MM.1S (cell line): ENCODE measurements around the gene SWAP70.

Experiments used
- DNase-seq: peaks from one replicate; pipeline ENCODE4 v3.0.0-alpha.2; 2015
- H2AFZ ChIP-seq: fragments of 300-600 bp; sonication (generic); 2 replicates; pipeline ENCODE4 v1.6.0; 2016; ENCODE audit warnings: antibody characterized with exemption, low read length
- H3F3A ChIP-seq: fragments of 300-600 bp; sonication (generic); 2 replicates; pipeline ENCODE4 v1.6.1; 2016; ENCODE audit warnings: mild to moderate bottlenecking, antibody characterized with exemption, low read length, moderate library complexity, mixed read lengths; ENCODE audit not compliant: insufficient read depth
- H3K27ac ChIP-seq: fragments of 300-600 bp; sonication (generic); 2 replicates; pipeline ENCODE4 v1.5.1; 2016; ENCODE audit warnings: mild to moderate bottlenecking, low read length
- H3K27me3 ChIP-seq: fragments of 300-600 bp; sonication (generic); replicated peaks from 2 replicates; pipeline ENCODE4 v1.6.0; 2016; ENCODE audit warnings: low read length; ENCODE audit not compliant: insufficient read depth
- H3K36me3 ChIP-seq: fragments of 300-600 bp; sonication (generic); replicated peaks from 2 replicates; pipeline ENCODE4 v1.6.1; 2016; ENCODE audit warnings: mild to moderate bottlenecking, low read length, mixed read lengths; ENCODE audit not compliant: insufficient read depth
- H3K4me1 ChIP-seq: fragments of 300-600 bp; sonication (generic); 2 replicates; pipeline ENCODE4 v1.6.1; 2016; ENCODE audit warnings: low read length, mixed read lengths
- H3K4me2 ChIP-seq: fragments of 300-600 bp; sonication (generic); 2 replicates; pipeline ENCODE4 v1.6.0; 2016; ENCODE audit warnings: low read depth, low read length
- H3K4me3 ChIP-seq: fragments of 300-600 bp; sonication (generic); 2 replicates; pipeline ENCODE4 v1.5.1; 2016; ENCODE audit warnings: low read length, mixed read lengths
- H3K79me2 ChIP-seq: fragments of 300-600 bp; sonication (generic); 2 replicates; pipeline ENCODE4 v1.6.1; 2016; ENCODE audit warnings: mixed run types, low read length, mixed read lengths
- H3K9ac ChIP-seq: fragments of 300-600 bp; sonication (generic); 2 replicates; pipeline ENCODE4 v1.6.1; 2016; ENCODE audit warnings: low read length, mixed read lengths
- H3K9me2 ChIP-seq: fragments of 300-600 bp; sonication (generic); replicated peaks from 2 replicates; pipeline ENCODE4 v1.6.1; 2016; ENCODE audit warnings: mild to moderate bottlenecking, low read length, mixed read lengths; ENCODE audit not compliant: insufficient read depth
- H3K9me3 ChIP-seq: fragments of 300-600 bp; sonication (generic); replicated peaks from 2 replicates; pipeline ENCODE4 v1.6.1; 2016; ENCODE audit warnings: mild to moderate bottlenecking, low read length, mixed read lengths; ENCODE audit not compliant: insufficient read depth
- H4K20me1 ChIP-seq: fragments of 300-600 bp; sonication (generic); 2 replicates; pipeline ENCODE4 v1.6.1; 2016; ENCODE audit warnings: mild to moderate bottlenecking, low read length, moderate library complexity, mixed read lengths; ENCODE audit not compliant: insufficient read depth
- EZH2 ChIP-seq: fragments of 300-600 bp; sonication (generic); optimal IDR thresholded peaks from 2 replicates; pipeline ENCODE3; 2017; ENCODE audit warnings: low read depth, mild to moderate bottlenecking, antibody characterized with exemption, low read length, mixed read lengths
- EZH2phosphoT487 ChIP-seq: fragments of 300-600 bp; sonication (generic); IDR thresholded peaks from 2 replicates; pipeline ENCODE4 v1.6.1; 2018; ENCODE audit warnings: antibody characterized with exemption, low read length
- TF ChIP-seq, protein P1 (sequence below): fragments of 300-600 bp; sonication (generic); IDR thresholded peaks from 2 replicates; pipeline ENCODE4 v1.5.1; 2016; ENCODE audit warnings: antibody characterized with exemption, low read length, mixed read lengths

Gene SWAP70

DNA sequence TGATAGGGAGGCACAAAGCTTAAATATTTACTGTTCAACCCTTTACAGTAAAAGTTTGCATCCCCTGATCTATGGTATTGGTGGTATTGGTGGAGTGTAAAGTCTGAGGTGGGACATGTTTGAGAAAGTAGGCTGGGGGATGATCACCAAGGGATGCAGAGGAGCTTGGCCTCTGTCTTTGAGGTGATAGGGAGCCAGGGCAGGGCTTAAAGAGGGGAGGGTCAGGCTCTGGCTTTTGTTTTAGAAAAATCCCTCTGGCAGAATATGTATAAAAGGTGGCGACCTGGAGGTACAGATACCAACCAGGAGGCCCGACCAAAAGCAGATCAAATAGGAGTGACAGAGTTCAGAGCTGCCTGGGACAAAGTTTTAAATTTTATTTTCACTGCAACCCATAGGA, 59.0 kb downstream of the SWAP70 start:
- H3K9me3 ChIP-seq = no peaks in the 10 kb centered on the region
- H3K9me2 ChIP-seq = no peaks in the 10 kb centered on the region
- H4K20me1 ChIP-seq = no peaks in the 10 kb centered on the region
- TF ChIP-seq EZH2 (no peak), EZH2phosphoT487 (no peak)
- TF ChIP-seq, protein P1, sequence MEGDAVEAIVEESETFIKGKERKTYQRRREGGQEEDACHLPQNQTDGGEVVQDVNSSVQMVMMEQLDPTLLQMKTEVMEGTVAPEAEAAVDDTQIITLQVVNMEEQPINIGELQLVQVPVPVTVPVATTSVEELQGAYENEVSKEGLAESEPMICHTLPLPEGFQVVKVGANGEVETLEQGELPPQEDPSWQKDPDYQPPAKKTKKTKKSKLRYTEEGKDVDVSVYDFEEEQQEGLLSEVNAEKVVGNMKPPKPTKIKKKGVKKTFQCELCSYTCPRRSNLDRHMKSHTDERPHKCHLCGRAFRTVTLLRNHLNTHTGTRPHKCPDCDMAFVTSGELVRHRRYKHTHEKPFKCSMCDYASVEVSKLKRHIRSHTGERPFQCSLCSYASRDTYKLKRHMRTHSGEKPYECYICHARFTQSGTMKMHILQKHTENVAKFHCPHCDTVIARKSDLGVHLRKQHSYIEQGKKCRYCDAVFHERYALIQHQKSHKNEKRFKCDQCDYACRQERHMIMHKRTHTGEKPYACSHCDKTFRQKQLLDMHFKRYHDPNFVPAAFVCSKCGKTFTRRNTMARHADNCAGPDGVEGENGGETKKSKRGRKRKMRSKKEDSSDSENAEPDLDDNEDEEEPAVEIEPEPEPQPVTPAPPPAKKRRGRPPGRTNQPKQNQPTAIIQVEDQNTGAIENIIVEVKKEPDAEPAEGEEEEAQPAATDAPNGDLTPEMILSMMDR = no peak
- no peak overlapping the region for H2AFZ ChIP-seq
- H3K4me1 ChIP-seq = peaks cover 19% of the 10 kb centered on the region
- H3K27ac ChIP-seq = no peak overlapping the region
- H3K9ac ChIP-seq = no peak overlapping the region
- no peak overlapping the region for H3K4me3 ChIP-seq
- no peak for DNase-seq
- no peak overlapping the region for H3K4me2 ChIP-seq
- H3K36me3 ChIP-seq = no peaks in the 10 kb centered on the region
- H3K27me3 ChIP-seq = no peaks in the 10 kb centered on the region
- H3K79me2 ChIP-seq = no peaks in the 10 kb centered on the region
- no peaks in the 10 kb centered on the region for H3F3A ChIP-seq

DNA sequence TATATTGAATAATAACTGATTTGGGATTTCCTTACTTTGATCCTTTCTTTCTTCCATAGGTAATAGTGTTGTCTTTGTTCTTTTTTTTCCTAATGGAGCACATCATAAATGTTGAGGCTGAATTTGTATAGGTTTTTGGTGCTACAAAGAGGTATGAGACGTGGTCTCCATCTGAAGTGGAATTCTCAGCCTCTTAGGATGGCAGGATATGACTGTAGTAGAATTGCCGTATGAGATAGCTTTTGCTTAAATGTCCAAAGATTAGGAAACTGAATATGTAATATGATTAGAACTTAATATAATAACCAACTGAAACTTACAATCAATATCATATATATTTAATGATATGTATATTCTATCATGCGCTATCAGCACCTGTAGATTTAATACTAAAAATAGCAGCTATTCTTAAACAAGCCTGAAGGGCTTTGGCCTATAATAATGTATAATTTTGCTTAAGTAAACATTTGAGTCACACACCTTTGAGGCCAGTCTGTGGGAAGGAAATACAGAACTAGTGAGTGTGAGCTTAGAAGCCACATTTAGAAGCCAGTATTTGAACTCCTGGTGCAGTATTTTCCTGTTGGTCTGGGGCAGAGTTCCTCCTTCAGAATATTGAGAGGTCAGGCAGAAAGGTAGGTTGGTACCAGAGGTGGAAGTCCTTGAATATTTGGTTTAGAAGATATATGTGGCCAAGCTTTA, 62.6 kb downstream of the SWAP70 start:
- Histone ChIP-seq H3K9ac (no peak overlapping the region), H3K27ac (no peak overlapping the region), H3K79me2 (no peaks in the 10 kb centered on the region), H2AFZ (no peak overlapping the region), H3K4me2 (no peak overlapping the region), H3K36me3 (no peaks in the 10 kb centered on the region), H3K4me3 (no peak overlapping the region), H3K9me2 (no peaks in the 10 kb centered on the region), H3F3A (no peaks in the 10 kb centered on the region), H3K27me3 (no peaks in the 10 kb centered on the region), H3K4me1 (peaks cover 7% of the 10 kb centered on the region), H4K20me1 (no peaks in the 10 kb centered on the region), H3K9me3 (no peaks in the 10 kb centered on the region)
- TF ChIP-seq, protein P1 = no peak
- no peak for TF ChIP-seq EZH2phosphoT487
- TF ChIP-seq EZH2 = no peak
- peak; percentile 19 for DNase-seq

DNA sequence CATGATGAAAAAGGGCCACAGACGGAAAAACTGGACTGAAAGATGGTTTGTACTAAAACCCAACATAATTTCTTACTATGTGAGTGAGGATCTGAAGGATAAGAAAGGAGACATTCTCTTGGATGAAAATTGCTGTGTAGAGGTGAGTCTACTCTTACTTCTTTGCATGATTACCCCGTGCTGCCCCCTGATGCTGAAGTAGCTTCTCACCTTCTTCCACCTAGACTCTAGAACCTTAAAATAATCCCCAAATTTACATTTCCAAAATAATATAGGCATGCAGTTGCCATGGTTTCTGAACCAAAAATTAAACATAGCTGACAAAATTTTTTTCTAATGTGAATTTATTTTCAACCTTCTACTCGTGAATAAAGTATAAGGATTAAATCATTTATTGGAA, 64.2 kb downstream of the SWAP70 start:
- Histone ChIP-seq H3K9me2 (no peaks in the 10 kb centered on the region), H3K36me3 (no peaks in the 10 kb centered on the region), H2AFZ (no peak overlapping the region), H3K4me1 (peaks cover 7% of the 10 kb centered on the region), H3K27me3 (no peaks in the 10 kb centered on the region), H3K4me2 (no peak overlapping the region), H3K9me3 (no peaks in the 10 kb centered on the region), H3K27ac (no peak overlapping the region), H3K4me3 (no peak overlapping the region), H4K20me1 (no peaks in the 10 kb centered on the region), H3K79me2 (no peaks in the 10 kb centered on the region), H3K9ac (no peak overlapping the region), H3F3A (no peaks in the 10 kb centered on the region)
- TF ChIP-seq EZH2 (no peak), EZH2phosphoT487 (no peak)
- TF ChIP-seq, protein P1 = no peak
- DNase-seq = no peak
